ENCODE results near the gene ANKDD1B. TPM values are rescaled to one million over a fixed set of nuclear protein-coding genes. Genes with fewer than 3 reads are reported as not detected.
"Not testable (repeated sequence)": the region's sequence is repeated elsewhere in the genome, so short reads cannot be mapped to it uniquely, and the experiment has no call there.

The ANKDD1B gene
- total RNA-seq (1 to 10 TPM; 1.3 to 8.1 TPM), polyA plus RNA-seq (ENCODE audit: insufficient read depth, low read depth, low replicate concordance) (1.2 TPM)
- long read RNA-seq, donor 1 = 0 reads
- long read RNA-seq, donor 2 = 0 reads

DNA sequence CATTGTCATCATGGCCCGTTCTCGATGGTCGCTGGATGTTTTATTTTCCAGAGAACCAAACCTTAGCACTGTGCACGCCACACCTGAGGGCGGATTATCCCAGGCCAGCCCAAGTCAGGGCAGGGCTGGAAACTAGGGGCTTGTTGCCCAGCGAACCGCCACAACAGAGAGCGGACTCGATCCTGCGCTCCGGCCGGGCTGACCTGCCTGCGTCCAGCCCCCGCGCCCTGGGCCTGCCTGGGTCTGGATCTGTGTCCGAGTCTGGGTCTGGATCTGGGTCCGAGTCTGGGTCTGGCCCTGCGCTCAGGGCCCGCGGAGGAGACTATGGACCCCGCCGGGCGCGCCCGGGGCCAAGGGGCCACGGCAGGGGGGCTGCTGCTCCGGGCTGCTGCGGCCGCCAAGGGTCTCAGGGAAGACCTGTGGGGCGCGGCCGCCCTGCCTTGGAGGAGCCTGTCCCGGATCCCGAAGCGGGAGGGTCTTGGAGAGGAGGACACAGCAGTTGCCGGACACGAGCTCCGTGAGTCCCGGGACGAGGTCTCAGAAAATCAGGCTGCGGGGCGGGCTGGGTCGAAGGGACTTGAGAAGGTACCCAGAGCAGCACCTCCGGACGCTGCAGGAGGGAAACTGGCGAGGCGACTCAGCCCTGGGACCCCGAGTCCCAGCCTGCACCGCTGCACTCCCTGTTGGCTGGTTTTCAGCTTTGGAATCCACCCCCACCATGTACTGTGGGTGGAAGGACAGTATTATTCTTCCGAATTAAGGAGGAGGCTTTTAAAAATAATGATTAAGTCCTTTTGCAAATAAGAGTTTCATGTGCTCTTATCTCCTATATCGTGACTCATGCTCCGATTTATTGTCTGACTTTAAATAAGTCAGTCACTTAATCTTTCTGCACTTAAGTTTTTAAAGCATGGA is at the start of gene ANKDD1B:
TSS of gene ANKDD1B (plus strand) at position 143 of the 915 bp plus-strand sequence. CDS start at position 325, 182 bp downstream.
- TF ChIP-seq POLR2A (IDR thresholded peaks at IDR 0.05) = no peak
- TF ChIP-seq, protein P1, sequence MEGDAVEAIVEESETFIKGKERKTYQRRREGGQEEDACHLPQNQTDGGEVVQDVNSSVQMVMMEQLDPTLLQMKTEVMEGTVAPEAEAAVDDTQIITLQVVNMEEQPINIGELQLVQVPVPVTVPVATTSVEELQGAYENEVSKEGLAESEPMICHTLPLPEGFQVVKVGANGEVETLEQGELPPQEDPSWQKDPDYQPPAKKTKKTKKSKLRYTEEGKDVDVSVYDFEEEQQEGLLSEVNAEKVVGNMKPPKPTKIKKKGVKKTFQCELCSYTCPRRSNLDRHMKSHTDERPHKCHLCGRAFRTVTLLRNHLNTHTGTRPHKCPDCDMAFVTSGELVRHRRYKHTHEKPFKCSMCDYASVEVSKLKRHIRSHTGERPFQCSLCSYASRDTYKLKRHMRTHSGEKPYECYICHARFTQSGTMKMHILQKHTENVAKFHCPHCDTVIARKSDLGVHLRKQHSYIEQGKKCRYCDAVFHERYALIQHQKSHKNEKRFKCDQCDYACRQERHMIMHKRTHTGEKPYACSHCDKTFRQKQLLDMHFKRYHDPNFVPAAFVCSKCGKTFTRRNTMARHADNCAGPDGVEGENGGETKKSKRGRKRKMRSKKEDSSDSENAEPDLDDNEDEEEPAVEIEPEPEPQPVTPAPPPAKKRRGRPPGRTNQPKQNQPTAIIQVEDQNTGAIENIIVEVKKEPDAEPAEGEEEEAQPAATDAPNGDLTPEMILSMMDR (IDR thresholded peaks at IDR 0.05) = no peak
- peak; percentile 38 for DNase-seq
- Histone ChIP-seq H3K27ac (peak within 1 kb of the TSS; percentile 31 to 63), H3K4me3 (peak within 1 kb of the TSS; percentile 55 to 58), H3K27me3 (no peaks in the 10 kb centered on the region), H3K4me1 (peaks cover 11% of the 10 kb centered on the region), H3K9me3 (no peaks in the 10 kb centered on the region), H3K36me3 (ENCODE audit: low read depth, missing control alignments) (no peaks in the 10 kb centered on the region)
- 1 to 5% methylated on average over 8 to 51 of the region's 52 CpGs for WGBS, 2 donors
- intact Hi-C loops (cut with DNase I; ENCODE audit: low total_unique reads) = no loop called here

DNA sequence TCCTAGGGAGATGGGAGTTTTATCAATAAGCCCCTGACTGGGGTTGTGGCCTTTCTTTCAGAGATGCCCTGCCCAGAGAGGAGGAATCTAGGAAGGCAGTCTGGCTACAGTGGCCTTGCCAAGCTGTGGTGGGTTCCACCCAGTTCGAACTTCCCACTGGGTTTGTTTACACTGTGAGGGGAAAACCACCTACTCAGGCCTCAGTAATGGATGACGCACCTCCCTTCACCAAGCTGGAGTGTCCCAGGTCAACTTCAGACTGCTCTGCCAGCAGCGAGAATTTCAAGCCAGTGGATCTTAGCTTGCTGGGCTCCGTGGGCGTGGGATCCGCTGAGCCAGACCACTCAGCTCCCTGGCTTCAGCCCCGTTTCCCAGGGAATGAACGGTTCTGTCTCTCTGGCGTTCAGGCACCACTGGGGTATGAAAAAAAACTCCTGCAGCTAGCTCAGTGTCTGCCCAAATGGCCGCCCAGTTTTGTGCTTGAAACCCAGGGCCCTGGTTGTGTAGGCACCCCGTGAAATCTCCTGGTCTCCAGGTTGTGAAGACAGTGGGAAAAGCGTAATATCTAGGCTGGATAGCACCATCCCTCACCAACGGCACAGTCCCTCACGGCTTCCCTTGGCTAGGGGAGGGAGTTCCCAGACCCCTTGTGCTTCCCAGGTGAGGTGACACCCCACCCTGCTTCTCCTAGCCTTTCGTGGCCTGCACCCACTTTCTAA is 45.1 kb upstream of the ANKDD1B start:
- H3K4me3 ChIP-seq; intact Hi-C loops (cut with DNase I; ENCODE audit: low total_unique reads); DNase-seq; H3K27ac ChIP-seq; H3K36me3 ChIP-seq (ENCODE audit: low read depth, missing control alignments); H3K9me3 ChIP-seq; H3K27me3 ChIP-seq: not testable (repeated sequence)
- H3K4me1 ChIP-seq = peaks cover 20% of the 10 kb centered on the region
- 91 to 92% methylated on average over 10 to 15 of the region's 15 CpGs for WGBS, 2 donors

DNA sequence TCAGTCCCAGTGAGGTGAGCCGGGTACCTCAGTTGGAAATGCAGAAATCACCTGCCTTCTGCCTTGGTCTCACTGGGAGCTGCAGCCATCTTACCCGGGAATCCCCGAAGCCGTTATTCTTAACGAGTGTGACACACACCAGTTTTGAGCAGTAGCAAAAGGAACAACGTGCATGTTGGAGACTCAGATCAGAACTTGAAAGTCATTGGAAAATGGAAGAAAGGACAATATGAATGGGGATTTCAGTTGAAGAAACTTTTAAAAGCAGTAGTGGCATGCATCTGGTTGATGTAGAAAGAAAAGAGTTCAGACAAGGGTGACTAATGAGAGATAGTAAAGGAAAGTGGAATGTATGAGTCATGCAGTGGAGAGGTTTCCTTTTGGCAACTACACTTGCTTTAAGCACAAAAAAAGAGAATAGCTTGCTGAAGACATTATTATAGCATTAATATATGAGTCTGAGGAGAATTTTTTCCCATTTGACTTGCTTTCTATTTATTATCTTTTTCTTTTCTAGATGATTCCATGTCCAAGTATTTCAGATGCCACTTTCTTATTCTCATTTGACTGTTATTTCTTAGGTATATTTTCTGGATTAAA is 44.4 kb upstream of the ANKDD1B start:
- Histone ChIP-seq H3K4me3 (no peak overlapping the region), H3K27ac (peak overlapping the region in 1 of 2 donors; percentile 6)
- WGBS, 2 donors = 50 to 67% methylated on average over 6 of the region's 6 CpGs

DNA sequence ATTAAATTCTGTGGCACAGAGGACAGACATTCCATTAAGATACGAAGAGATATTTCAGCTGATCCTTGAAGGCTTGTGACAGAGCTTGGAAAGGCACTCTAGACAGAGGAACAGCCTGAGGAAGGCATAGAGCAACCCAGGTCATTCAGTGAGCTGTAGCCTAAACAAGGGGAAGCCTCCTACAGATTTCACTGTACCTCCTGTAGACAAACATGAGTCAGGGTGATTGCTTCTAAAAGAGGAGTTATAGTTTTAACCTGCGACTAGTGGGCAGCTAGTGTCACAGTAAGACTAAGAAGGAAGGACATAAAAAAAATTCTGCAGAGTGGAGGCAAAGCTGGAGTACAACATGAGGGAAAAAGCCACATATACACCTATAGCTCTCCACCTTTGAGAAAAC is 43.5 kb upstream of the ANKDD1B start:
- Histone ChIP-seq H3K36me3 (ENCODE audit: low read depth, missing control alignments) (no peaks in the 10 kb centered on the region), H3K9me3 (no peaks in the 10 kb centered on the region), H3K27ac (peak overlapping the region in 1 of 2 donors; percentile 6), H3K4me1 (peaks cover 24% of the 10 kb centered on the region), H3K27me3 (no peaks in the 10 kb centered on the region), H3K4me3 (no peak overlapping the region)
- DNase-seq = no peak
- TF ChIP-seq, protein P1 (IDR thresholded peaks at IDR 0.05) = no peak
- no peak for TF ChIP-seq POLR2A (IDR thresholded peaks at IDR 0.05)
- intact Hi-C loops (cut with DNase I; ENCODE audit: low total_unique reads) = no loop called here
- WGBS, 2 donors = 56 to 59% methylated on average over 2 of the region's 2 CpGs

More for the DNA sequence above, 44.4 kb upstream of the ANKDD1B start:
- H3K36me3 ChIP-seq (ENCODE audit: low read depth, missing control alignments) = no peaks in the 10 kb centered on the region
- DNase-seq = no peak
- intact Hi-C loops (cut with DNase I; ENCODE audit: low total_unique reads) = no loop called here
- H3K27me3 ChIP-seq = no peaks in the 10 kb centered on the region
- no peak for TF ChIP-seq POLR2A (IDR thresholded peaks at IDR 0.05)
- TF ChIP-seq, protein P1 (IDR thresholded peaks at IDR 0.05) = no peak
- H3K4me1 ChIP-seq = peaks cover 24% of the 10 kb centered on the region
- H3K9me3 ChIP-seq = no peaks in the 10 kb centered on the region

- intact Hi-C loops (cut with DNase I; ENCODE audit: low total_unique reads) = no loop called here
- H3K4me3 ChIP-seq = no peak overlapping the region
- no peaks in the 10 kb centered on the region for H3K9me3 ChIP-seq
- WGBS, 2 donors = 89 to 92% methylated on average over 2 of the region's 2 CpGs
- no peaks in the 10 kb centered on the region for H3K36me3 ChIP-seq (ENCODE audit: low read depth, missing control alignments)
- no peak overlapping the region for H3K27ac ChIP-seq
- H3K4me1 ChIP-seq = peaks cover 24% of the 10 kb centered on the region
- H3K27me3 ChIP-seq = no peaks in the 10 kb centered on the region
- TF ChIP-seq POLR2A (IDR thresholded peaks at IDR 0.05) = no peak
- TF ChIP-seq, protein P1 (IDR thresholded peaks at IDR 0.05) = no peak
- DNase-seq = no peak
These were observed 43.1 kb upstream of the ANKDD1B start for GRCh38 chr5:75568202-75568601.

All from testis (tissue), 5 donors.